Mesenchymal stem cell (in vitro differentiated cells and primary cell): Measurements from ENCODE around the gene ABCG5.

Experiments used
- DNase-seq: peaks from one replicate; pipeline ENCODE4 v3.0.0-alpha.2; 2013
- H2AFZ ChIP-seq: one replicate; pipeline ENCODE4 v1.6.1; 2013; ENCODE audit warnings: low read depth, mild to moderate bottlenecking, control low read depth, inconsistent platforms, low read length, moderate library complexity
- H2AK5ac ChIP-seq: 2 replicates; pipeline ENCODE4 v1.6.1; 2013; ENCODE audit warnings: low read length, moderate library complexity, mild to moderate bottlenecking, inconsistent platforms; ENCODE audit not compliant: severe bottlenecking
- H2BK120ac ChIP-seq: one replicate; pipeline ENCODE4 v1.6.1; 2013; ENCODE audit warnings: low read depth, mild to moderate bottlenecking, inconsistent platforms, low read length, moderate library complexity
- H2BK12ac ChIP-seq, 2 experiments: one replicate each; pipeline ENCODE4 v1.6.1; 2013; ENCODE audit warnings: inconsistent platforms in 2 of 2, low read length in 2 of 2, mild to moderate bottlenecking in 2 of 2, moderate library complexity in 2 of 2, control low read depth in 1 of 2
- H2BK15ac ChIP-seq: one replicate; pipeline ENCODE4 v1.6.1; 2013; ENCODE audit warnings: mild to moderate bottlenecking, low read depth, inconsistent platforms; ENCODE audit not compliant: poor library complexity, severe bottlenecking
- H2BK5ac ChIP-seq: 2 replicates; pipeline ENCODE4 v1.6.1; 2013; ENCODE audit warnings: low read depth, mild to moderate bottlenecking, low read length, control low read depth, inconsistent platforms; ENCODE audit not compliant: poor library complexity, severe bottlenecking
- H3K14ac ChIP-seq, 2 experiments: one replicate each; pipeline ENCODE4 v1.6.1; 2013; ENCODE audit warnings: inconsistent platforms in 2 of 2, low read length in 2 of 2, control low read depth in 1 of 2, mild to moderate bottlenecking in 1 of 2, moderate library complexity in 1 of 2
- H3K18ac ChIP-seq, 2 experiments: one replicate each; pipeline ENCODE4 v1.6.1; 2013; ENCODE audit warnings: inconsistent platforms in 2 of 2, low read length in 2 of 2, control low read depth in 1 of 2, low read depth in 1 of 2, mild to moderate bottlenecking in 1 of 2
- H3K23ac ChIP-seq, 2 experiments: one replicate each; pipeline ENCODE4 v1.6.1; 2013; ENCODE audit warnings: inconsistent platforms in 2 of 2, low read length in 2 of 2, mild to moderate bottlenecking in 2 of 2, moderate library complexity in 2 of 2, control low read depth in 1 of 2
- H3K27ac ChIP-seq: 2 replicates; pipeline ENCODE4 v1.5.1; 2013; ENCODE audit warnings: mild to moderate bottlenecking, moderate library complexity, low read length, control low read depth, inconsistent platforms; ENCODE audit not compliant: poor library complexity, severe bottlenecking
- H3K27me3 ChIP-seq, 2 experiments: 2 replicates each; pipeline versions ENCODE4 v1.6.1 to v1.7.0; 2013; ENCODE audit warnings: low read length in 2 of 2, mild to moderate bottlenecking in 2 of 2, moderate library complexity in 2 of 2, control low read depth in 1 of 2, inconsistent platforms in 1 of 2; ENCODE audit not compliant: control insufficient read depth in 1 of 2, insufficient read depth in 1 of 2
- H3K36me3 ChIP-seq, 2 experiments: 2 replicates each; pipeline versions ENCODE4 v1.6.1 to v1.7.0; 2013; ENCODE audit warnings: low read length in 2 of 2, control low read depth in 1 of 2, inconsistent platforms in 1 of 2, low read depth in 1 of 2, mild to moderate bottlenecking in 1 of 2; ENCODE audit not compliant: insufficient read depth in 2 of 2, control insufficient read depth in 1 of 2
- H3K4ac ChIP-seq, 2 experiments: one replicate each; pipeline ENCODE4 v1.6.1; 2013; ENCODE audit warnings: inconsistent platforms in 2 of 2, low read length in 2 of 2, mild to moderate bottlenecking in 2 of 2, moderate library complexity in 2 of 2, control low read depth in 1 of 2, low read depth in 1 of 2
- H3K4me1 ChIP-seq: 2 replicates; pipeline ENCODE4 v1.6.1; 2013; ENCODE audit warnings: low read depth, low read length, control low read depth; ENCODE audit not compliant: control insufficient read depth, insufficient read depth
- H3K4me2 ChIP-seq: 2 replicates; pipeline ENCODE4 v1.6.1; 2013; ENCODE audit warnings: low read length, mild to moderate bottlenecking, inconsistent platforms; ENCODE audit not compliant: poor library complexity, severe bottlenecking
- H3K4me3 ChIP-seq, 2 experiments: 2 replicates each; pipeline versions ENCODE4 v1.5.1 to v1.7.0; 2013; ENCODE audit warnings: low read length in 2 of 2, mild to moderate bottlenecking in 2 of 2, control low read depth in 1 of 2, low read depth in 1 of 2; ENCODE audit not compliant: insufficient read depth in 1 of 2
- H3K79me1 ChIP-seq: replicated peaks from 2 replicates; pipeline ENCODE4 v1.6.1; 2013; ENCODE audit warnings: mild to moderate bottlenecking, control low read depth, low read length, inconsistent platforms; ENCODE audit not compliant: poor library complexity, severe bottlenecking
- H3K9ac ChIP-seq: 2 replicates; pipeline ENCODE4 v1.7.0; 2013; ENCODE audit warnings: mild to moderate bottlenecking, low read length, moderate library complexity
- H3K9me3 ChIP-seq: 2 replicates; pipeline ENCODE4 v1.7.0; 2013; ENCODE audit warnings: mild to moderate bottlenecking, low read length; ENCODE audit not compliant: control insufficient read depth
- H4K8ac ChIP-seq: one replicate; pipeline ENCODE4 v1.6.1; 2013; ENCODE audit warnings: inconsistent platforms, mild to moderate bottlenecking, low read length, moderate library complexity
- H4K91ac ChIP-seq: one replicate; pipeline ENCODE4 v1.6.1; 2013; ENCODE audit warnings: mild to moderate bottlenecking, low read length, inconsistent platforms
- WGBS: methylation state at CpG from one replicate; pipeline ENCODE4 v1.1.7; 2013; ENCODE audit warnings: mixed read lengths; 5-methylcytosine and 5-hydroxymethylcytosine counted together

ABCG5 gene

DNA sequence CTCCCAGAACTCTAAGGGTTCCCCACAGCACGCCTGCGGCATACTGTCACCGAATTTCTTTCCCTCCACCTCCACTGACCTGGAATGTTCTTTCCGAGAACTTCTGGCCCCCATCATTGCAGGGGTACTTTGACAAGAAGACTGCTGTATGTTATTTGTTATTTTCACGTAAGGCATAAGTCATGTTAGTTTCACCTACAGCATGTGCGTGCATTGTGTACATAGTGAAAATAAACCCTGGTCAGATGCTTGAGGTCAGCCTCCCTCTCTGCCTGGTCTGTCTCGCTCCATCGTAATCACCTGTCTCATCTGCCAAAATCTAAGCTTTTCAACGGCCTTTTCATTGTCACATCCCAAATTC, 4.2 kb upstream of the ABCG5 start:
- no peak overlapping the region for H2BK12ac ChIP-seq
- no peak for DNase-seq
- H3K79me1 ChIP-seq: no peaks in the 10 kb centered on the region
- H3K4me3 ChIP-seq: no peak overlapping the region
- no peak overlapping the region for H2BK5ac ChIP-seq
- H3K36me3 ChIP-seq: no peaks in the 10 kb centered on the region
- H2BK120ac ChIP-seq: no peak overlapping the region
- H2AK5ac ChIP-seq: no peak overlapping the region
- H3K23ac ChIP-seq: no peak overlapping the region
- H3K4me1 ChIP-seq: no peaks in the 10 kb centered on the region
- WGBS: 91% methylated on average over 8 of the region's 9 CpGs
- H3K4ac ChIP-seq: no peak overlapping the region
- H3K27me3 ChIP-seq: peaks cover 19 to 73% of the 10 kb centered on the region in 2 experiments
- H4K8ac ChIP-seq: no peak overlapping the region
- H3K18ac ChIP-seq: no peak overlapping the region
- no peak overlapping the region for H3K4me2 ChIP-seq
- H2AFZ ChIP-seq: no peak overlapping the region
- H3K14ac ChIP-seq: no peak overlapping the region
- H4K91ac ChIP-seq: no peak overlapping the region
- H2BK15ac ChIP-seq: no peak overlapping the region
- no peak overlapping the region for H3K9ac ChIP-seq
- H3K9me3 ChIP-seq: no peaks in the 10 kb centered on the region
- H3K27ac ChIP-seq: no peak overlapping the region

DNA sequence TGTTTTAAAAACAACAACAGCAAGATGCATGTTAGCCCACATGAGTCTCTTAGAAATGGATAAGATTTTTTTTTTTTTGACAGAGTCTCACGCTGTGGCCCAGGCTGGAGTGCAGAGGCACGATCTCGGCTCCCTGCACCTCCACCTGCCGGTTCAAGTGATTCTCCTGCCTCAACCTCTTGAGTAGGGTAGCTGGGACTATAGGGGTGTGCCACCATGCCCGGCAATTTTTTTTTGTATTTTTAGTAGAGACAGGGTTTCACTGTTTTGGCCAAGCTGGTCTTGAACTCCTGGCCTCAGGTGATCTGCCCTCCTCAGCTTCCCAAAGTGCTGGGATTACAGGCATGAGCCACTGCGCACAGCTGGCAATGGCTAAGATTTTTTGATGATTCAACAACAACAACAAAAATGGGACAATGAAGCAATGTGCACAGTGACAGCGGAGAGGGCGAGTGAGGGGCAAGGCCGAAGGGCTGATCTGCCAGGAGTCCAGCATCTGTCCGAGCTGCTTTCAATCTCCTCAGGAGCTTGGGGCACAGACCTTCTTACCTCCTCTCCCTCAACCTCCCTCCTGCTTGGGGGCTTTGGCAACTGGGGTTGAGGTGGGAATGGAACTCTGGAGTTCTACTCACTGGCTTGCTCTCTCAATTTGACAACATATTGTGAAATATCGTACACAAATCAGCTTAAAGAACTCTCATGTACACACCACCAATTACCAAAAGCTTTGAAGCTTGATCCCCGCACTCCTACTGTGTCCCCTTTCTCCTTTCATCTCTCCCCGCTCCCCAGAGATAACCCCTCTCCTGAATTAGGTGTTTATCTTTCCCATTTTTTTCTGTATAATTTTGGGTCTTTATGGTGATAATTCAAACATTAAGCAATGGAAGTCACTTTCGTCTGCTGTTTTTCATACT, 3.6 kb upstream of the ABCG5 start:
- H2BK15ac ChIP-seq: no peak overlapping the region
- H3K79me1 ChIP-seq: no peaks in the 10 kb centered on the region
- no peak overlapping the region for H3K4me2 ChIP-seq
- no peak overlapping the region for H2BK120ac ChIP-seq
- H4K8ac ChIP-seq: no peak overlapping the region
- no peak overlapping the region for H3K9ac ChIP-seq
- H2BK12ac ChIP-seq: no peak overlapping the region
- no peak overlapping the region for H2AFZ ChIP-seq
- H4K91ac ChIP-seq: no peak overlapping the region
- DNase-seq: no peak
- H2BK5ac ChIP-seq: no peak overlapping the region
- H2AK5ac ChIP-seq: no peak overlapping the region
- H3K4me3 ChIP-seq: no peak overlapping the region
- H3K27me3 ChIP-seq: peaks cover 19 to 79% of the 10 kb centered on the region in 2 experiments
- no peaks in the 10 kb centered on the region for H3K4me1 ChIP-seq
- no peak overlapping the region for H3K4ac ChIP-seq
- no peaks in the 10 kb centered on the region for H3K9me3 ChIP-seq
- no peaks in the 10 kb centered on the region for H3K36me3 ChIP-seq
- H3K18ac ChIP-seq: no peak overlapping the region
- H3K23ac ChIP-seq: no peak overlapping the region
- no peak overlapping the region for H3K14ac ChIP-seq
- H3K27ac ChIP-seq: no peak overlapping the region
- 92% methylated on average over 11 of the region's 14 CpGs for WGBS

DNA sequence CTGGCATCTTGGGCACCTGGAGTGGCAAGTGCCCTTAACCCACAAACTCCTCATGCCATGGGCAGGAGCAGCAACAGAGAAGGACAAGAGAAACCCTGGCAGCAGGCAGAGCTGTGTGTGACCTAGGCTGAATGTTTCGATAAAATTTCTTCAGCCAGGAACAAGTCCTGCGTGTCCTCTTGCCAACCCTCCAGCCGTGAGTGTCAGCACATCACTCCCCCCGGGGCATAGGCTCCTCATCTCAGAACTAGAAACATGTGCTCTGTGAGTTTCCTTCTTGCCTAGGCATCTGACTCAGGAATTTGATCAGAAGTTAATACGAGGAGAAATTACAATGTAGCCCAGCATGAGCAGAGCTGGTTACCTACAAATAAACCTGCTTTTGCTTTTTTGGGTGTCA, 2.3 kb upstream of the ABCG5 start:
- Histone ChIP-seq H3K18ac (no peak overlapping the region), H3K4ac (no peak overlapping the region), H2BK12ac (no peak overlapping the region), H2BK120ac (no peak overlapping the region), H3K36me3 (no peaks in the 10 kb centered on the region), H3K27me3 (peaks cover 9 to 73% of the 10 kb centered on the region in 2 experiments), H3K9ac (no peak overlapping the region), H3K27ac (no peak overlapping the region), H3K9me3 (no peaks in the 10 kb centered on the region), H2AK5ac (no peak overlapping the region), H4K8ac (no peak overlapping the region), H3K14ac (no peak overlapping the region), H3K4me3 (no peak overlapping the region), H3K79me1 (no peaks in the 10 kb centered on the region), H2AFZ (no peak overlapping the region), H2BK15ac (no peak overlapping the region), H2BK5ac (no peak overlapping the region), H3K4me1 (no peaks in the 10 kb centered on the region), H3K4me2 (no peak overlapping the region), H3K23ac (no peak overlapping the region), H4K91ac (no peak overlapping the region)
- no peak for DNase-seq
- WGBS: 90% methylated on average over 5 of the region's 5 CpGs

DNA sequence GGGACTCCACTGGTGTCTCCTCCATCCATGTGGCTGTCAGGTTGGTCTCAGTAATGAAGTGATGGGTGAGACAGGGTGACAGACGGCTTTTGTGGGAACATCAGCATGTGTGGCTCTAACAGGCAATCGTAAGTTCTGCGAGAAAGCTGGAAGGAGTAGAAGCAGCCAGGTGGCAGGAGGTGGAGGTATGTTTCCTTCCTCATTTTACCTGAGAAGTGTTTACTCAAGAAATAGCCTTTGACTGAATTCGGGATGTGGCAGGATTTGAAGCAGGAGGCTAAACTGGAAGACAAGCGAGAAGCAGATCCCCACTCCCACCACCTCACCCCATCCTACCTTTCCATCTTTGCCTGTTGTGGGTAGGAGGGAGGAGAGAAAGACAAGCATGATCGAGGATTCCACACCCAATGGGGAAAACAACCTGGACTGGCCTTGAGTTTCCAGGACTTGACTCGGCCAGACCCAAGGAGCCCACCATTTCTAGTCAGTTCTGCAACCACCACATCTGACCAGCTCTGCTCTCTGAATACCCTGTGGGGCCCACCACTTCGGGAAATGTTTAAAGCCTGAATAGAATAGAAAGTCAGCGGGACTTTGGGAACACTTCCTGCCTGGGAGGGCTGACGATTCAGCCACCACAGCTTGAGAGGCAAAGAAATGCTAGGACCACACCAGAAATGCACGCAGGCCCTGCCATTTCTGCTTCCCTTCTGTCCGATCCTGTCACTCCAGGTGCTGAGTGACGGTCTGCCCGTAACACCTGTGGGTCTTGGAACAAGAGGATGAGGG, 1.3 kb upstream of the ABCG5 start:
- no peak overlapping the region for H2BK12ac ChIP-seq
- 87% methylated on average over 10 of the region's 14 CpGs for WGBS

More for the DNA sequence above, 1.3 kb upstream of the ABCG5 start:
- no peak overlapping the region for H3K27ac ChIP-seq
- no peak overlapping the region for H2BK15ac ChIP-seq
- H3K4ac ChIP-seq: no peak overlapping the region
- DNase-seq: no peak
- no peak overlapping the region for H2AFZ ChIP-seq
- H2BK5ac ChIP-seq: no peak overlapping the region
- H3K23ac ChIP-seq: no peak overlapping the region
- H3K4me3 ChIP-seq: no peak overlapping the region
- no peak overlapping the region for H4K8ac ChIP-seq
- H3K27me3 ChIP-seq: peaks cover 6 to 67% of the 10 kb centered on the region in 2 experiments
- no peaks in the 10 kb centered on the region for H3K4me1 ChIP-seq
- no peak overlapping the region for H3K14ac ChIP-seq
- H2AK5ac ChIP-seq: no peak overlapping the region
- H4K91ac ChIP-seq: peak overlapping the region; percentile 31
- H3K4me2 ChIP-seq: no peak overlapping the region
- H3K9me3 ChIP-seq: no peaks in the 10 kb centered on the region
- no peak overlapping the region for H3K9ac ChIP-seq
- H3K36me3 ChIP-seq: no peaks in the 10 kb centered on the region
- H3K79me1 ChIP-seq: no peaks in the 10 kb centered on the region
- no peak overlapping the region for H3K18ac ChIP-seq
- H2BK120ac ChIP-seq: no peak overlapping the region
